D721Med (cell line): ENCODE results near the gene GNLY.
"Not testable (repeated sequence)": the region's sequence is repeated elsewhere in the genome, so short reads cannot be mapped to it uniquely, and the experiment has no call there.

Experiments used
- DNase-seq: peaks from one replicate; pipeline ENCODE4 v3.0.0; 2011; ENCODE audit warnings: low spot score; ENCODE audit not compliant: insufficient read length
- FAIRE-seq: peaks from 2 replicates; lab custom pipeline; 2011; peaks lifted over from hg19 to GRCh38; lab: Jason Lieb, UNC
- CTCF ChIP-seq: IDR thresholded peaks from 2 replicates; pipeline ENCODE4 v1.5.1; 2012; ENCODE audit warnings: mild to moderate bottlenecking, control low read depth; ENCODE audit not compliant: insufficient read depth; ENCODE audit errors: missing control alignments

Gene GNLY

DNA sequence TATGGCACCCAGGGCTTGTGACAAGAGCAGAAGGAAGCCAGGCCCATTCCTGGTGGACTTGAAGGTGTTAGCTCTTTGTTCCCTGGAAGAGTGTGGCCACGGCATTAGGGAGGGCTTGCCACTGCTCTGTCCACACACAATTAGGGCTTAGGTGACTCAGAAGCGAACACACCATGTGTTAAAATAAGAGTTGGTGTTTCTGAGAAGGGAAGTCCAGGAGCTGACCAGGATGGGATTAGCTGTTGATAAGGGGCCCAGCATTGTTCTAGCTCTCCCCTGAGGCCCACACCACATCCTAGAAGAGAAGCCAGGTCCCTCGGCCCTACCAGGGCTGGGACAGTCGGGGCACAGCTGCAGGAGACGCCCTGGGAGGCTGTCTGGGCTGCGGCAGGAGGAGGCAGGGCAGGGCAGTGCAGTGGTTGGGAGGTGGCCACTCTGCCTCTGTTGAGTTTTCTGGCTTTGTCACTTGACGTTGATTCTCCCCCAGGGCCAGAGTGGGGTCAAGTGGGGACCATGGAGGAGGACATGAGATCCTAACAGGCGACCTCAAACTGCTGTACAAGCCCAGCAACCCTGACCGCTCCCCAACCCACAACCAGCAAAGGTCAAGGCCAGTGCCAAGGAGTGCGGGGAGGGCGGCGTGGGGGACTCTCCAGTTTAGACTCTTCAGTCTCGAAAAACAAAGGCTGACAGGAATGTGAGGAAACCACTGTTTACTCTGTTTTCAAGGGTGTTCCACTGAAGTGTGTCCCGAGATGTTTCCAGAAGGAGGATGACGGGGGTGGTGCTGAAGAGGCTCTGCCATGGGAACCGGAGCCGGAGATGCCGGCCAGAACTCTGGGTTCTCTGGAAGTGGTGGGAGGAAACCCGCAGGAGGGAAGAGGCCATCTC lies 16.8 kb downstream of the GNLY start:
- TF ChIP-seq CTCF: no peak
- DNase-seq (no peak), FAIRE-seq (no peak)

GRCh38 chr2:85711578-85712060 lies 17.5 kb downstream of the GNLY start:
- FAIRE-seq (no peak), DNase-seq (no peak)
- TF ChIP-seq CTCF: no peak

- DNase-seq: no peak
- no peak for TF ChIP-seq CTCF
- FAIRE-seq: no peak
These were observed 18.2 kb downstream of the GNLY start for GRCh38 chr2:85712336-85712735.

GRCh38 chr2:85712849-85713612 lies 18.9 kb downstream of the GNLY start:
- no peak for DNase-seq
- FAIRE-seq: no peak
- TF ChIP-seq CTCF: no peak

DNA sequence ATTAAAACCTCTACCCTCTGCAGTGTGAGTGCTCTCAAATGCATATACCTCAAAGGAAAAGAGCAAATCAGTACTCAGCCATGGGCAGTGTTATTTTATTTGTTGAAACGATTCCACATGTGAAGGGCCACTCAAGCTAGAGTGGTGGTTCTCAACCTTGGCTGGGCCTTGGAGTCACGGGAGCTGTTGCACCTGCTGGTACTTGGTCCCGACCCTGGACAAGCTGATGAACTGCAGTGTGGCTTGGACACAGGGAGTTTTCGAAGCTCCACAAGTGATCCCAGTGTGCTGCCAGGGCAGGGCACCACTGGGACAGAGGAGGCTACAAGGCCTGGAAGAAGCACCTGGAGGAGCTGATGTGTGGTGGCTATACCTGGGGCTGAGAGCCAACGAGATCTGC lies 19.7 kb downstream of the GNLY start:
- TF ChIP-seq CTCF: no peak
- DNase-seq: no peak
- no peak for FAIRE-seq

DNA sequence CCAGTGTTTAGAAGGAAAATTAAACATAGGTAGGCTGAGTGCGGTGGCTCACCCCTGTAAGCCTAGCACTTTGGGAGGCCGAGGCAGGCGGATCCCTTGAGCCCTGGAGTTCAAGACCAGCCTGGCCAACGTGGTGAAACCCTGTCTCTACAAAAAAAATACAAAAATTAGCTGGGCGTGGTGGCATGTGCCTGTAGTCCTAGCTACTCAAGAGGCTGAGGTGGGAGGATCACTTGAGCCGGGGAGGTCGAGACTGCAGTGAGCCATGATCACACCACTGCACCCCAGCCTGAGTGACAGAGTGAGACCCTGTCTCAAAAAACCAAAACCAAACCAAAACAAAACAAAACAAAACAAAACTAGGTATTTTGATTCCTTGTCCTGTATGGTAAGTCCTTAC lies 20.3 kb downstream of the GNLY start:
- DNase-seq, FAIRE-seq: not testable (repeated sequence)

GRCh38 chr2:85714841-85715240 lies 20.7 kb downstream of the GNLY start:
- DNase-seq: no peak
- no peak for FAIRE-seq
- TF ChIP-seq CTCF: no peak
